Hepatocyte (in vitro differentiated cells): ENCODE results near the gene STAU1. TPM values are rescaled to one million over a fixed set of nuclear protein-coding genes. Genes with fewer than 3 reads are reported as not detected.

Experiments
- DNase-seq: peaks from one replicate; pipeline ENCODE4 v3.0.0-alpha.2; 2016; ENCODE audit warnings: low spot score
- H2AFZ ChIP-seq: fragments of 200-600 bp; sonication (generic); 2 replicates; pipeline ENCODE4 v1.6.0; 2016; ENCODE audit warnings: antibody characterized with exemption, mild to moderate bottlenecking
- H3K27ac ChIP-seq: fragments of 200-600 bp; sonication (generic); 2 replicates; pipeline ENCODE4 v1.5.1; 2016; ENCODE audit warnings: mild to moderate bottlenecking
- H3K27me3 ChIP-seq: fragments of 200-600 bp; sonication (generic); 2 replicates; pipeline ENCODE4 v1.6.1; 2016
- H3K36me3 ChIP-seq: fragments of 200-600 bp; sonication (generic); replicated peaks from 2 replicates; pipeline ENCODE4 v1.5.1; 2016; ENCODE audit warnings: low read depth; ENCODE audit not compliant: insufficient read depth
- H3K4me1 ChIP-seq: fragments of 200-600 bp; sonication (generic); 2 replicates; pipeline ENCODE4 v1.5.1; 2016; ENCODE audit warnings: mild to moderate bottlenecking, moderate library complexity; ENCODE audit not compliant: insufficient read depth
- H3K4me2 ChIP-seq: fragments of 200-600 bp; sonication (generic); 2 replicates; pipeline ENCODE4 v1.6.0; 2016
- H3K4me3 ChIP-seq: fragments of 200-600 bp; sonication (generic); 2 replicates; pipeline ENCODE4 v1.5.1; 2016; ENCODE audit warnings: mild to moderate bottlenecking
- H3K79me2 ChIP-seq: fragments of 200-600 bp; sonication (generic); 2 replicates; pipeline ENCODE4 v1.6.0; 2017; ENCODE audit warnings: mild to moderate bottlenecking
- H3K9me2 ChIP-seq: fragments of 200-600 bp; sonication (generic); replicated peaks from 2 replicates; pipeline ENCODE4 v1.6.0; 2017; ENCODE audit warnings: mild to moderate bottlenecking; ENCODE audit not compliant: insufficient read depth
- H3K9me3 ChIP-seq: fragments of 200-600 bp; sonication (generic); 2 replicates; pipeline ENCODE4 v1.5.1; 2016; ENCODE audit warnings: low read depth, mild to moderate bottlenecking
- H4K20me1 ChIP-seq: fragments of 200-600 bp; sonication (generic); 2 replicates; pipeline ENCODE4 v1.6.0; 2016; ENCODE audit warnings: mild to moderate bottlenecking; ENCODE audit not compliant: insufficient read depth, poor library complexity, severe bottlenecking
- EZH2 ChIP-seq: fragments of 200-600 bp; sonication (generic); IDR thresholded peaks from 2 replicates; pipeline ENCODE4 v1.6.1; 2016; ENCODE audit warnings: antibody characterized with exemption, mild to moderate bottlenecking, borderline replicate concordance
- EZH2phosphoT487 ChIP-seq: fragments of 200-600 bp; sonication (generic); IDR thresholded peaks from one replicate; pipeline ENCODE4 v1.6.1; 2018; ENCODE audit warnings: antibody characterized with exemption, mild to moderate bottlenecking, low read depth, moderate library complexity; ENCODE audit not compliant: unreplicated experiment, severe bottlenecking
- WGBS: methylation state at CpG from one replicate; pipeline ENCODE4 v1.1.6; 2016; ENCODE audit warnings: low lambda C conversion rate; ENCODE audit errors: missing lambda C conversion rate; 5-methylcytosine and 5-hydroxymethylcytosine counted together
- polyA plus RNA-seq: library from polyadenylated mRNA; unstranded; fragments of >200 nt; fragmentation: Nextera tagmentation; extraction: Ambion mirVana; gene quantifications from 2 replicates; pipeline ENCODE4 v1.2.1, GENCODE V29; 2016
- total RNA-seq: library from RNA; depleted of rRNA; stranded (reverse); fragments of >200 nt; gene quantifications from 2 replicates; pipeline ENCODE4 v1.2.3, GENCODE V29; 2014
- TF ChIP-seq, protein P1 (sequence below): fragments of 200-600 bp; sonication (generic); IDR thresholded peaks from 2 replicates; pipeline ENCODE4 v1.5.1; 2016; ENCODE audit warnings: antibody characterized with exemption, mild to moderate bottlenecking; ENCODE audit not compliant: poor library complexity

STAU1 gene
- total and polyA plus RNA-seq, 2 experiments from 2014 or later: 72.9 to 84.5 TPM

- H3K79me2 ChIP-seq: peaks cover 82% of the 10 kb centered on the region
- no peak overlapping the region for H3K4me2 ChIP-seq
- no peak overlapping the region for H2AFZ ChIP-seq
- 88% methylated on average over 5 of the region's 5 CpGs for WGBS
- no peaks in the 10 kb centered on the region for H3K27me3 ChIP-seq
- H3K4me1 ChIP-seq: no peaks in the 10 kb centered on the region
- H4K20me1 ChIP-seq: peaks cover 18% of the 10 kb centered on the region
- no peaks in the 10 kb centered on the region for H3K9me3 ChIP-seq
- H3K36me3 ChIP-seq: no peaks in the 10 kb centered on the region
- TF ChIP-seq EZH2phosphoT487: no peak
- TF ChIP-seq, protein P1, sequence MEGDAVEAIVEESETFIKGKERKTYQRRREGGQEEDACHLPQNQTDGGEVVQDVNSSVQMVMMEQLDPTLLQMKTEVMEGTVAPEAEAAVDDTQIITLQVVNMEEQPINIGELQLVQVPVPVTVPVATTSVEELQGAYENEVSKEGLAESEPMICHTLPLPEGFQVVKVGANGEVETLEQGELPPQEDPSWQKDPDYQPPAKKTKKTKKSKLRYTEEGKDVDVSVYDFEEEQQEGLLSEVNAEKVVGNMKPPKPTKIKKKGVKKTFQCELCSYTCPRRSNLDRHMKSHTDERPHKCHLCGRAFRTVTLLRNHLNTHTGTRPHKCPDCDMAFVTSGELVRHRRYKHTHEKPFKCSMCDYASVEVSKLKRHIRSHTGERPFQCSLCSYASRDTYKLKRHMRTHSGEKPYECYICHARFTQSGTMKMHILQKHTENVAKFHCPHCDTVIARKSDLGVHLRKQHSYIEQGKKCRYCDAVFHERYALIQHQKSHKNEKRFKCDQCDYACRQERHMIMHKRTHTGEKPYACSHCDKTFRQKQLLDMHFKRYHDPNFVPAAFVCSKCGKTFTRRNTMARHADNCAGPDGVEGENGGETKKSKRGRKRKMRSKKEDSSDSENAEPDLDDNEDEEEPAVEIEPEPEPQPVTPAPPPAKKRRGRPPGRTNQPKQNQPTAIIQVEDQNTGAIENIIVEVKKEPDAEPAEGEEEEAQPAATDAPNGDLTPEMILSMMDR: no peak
- no peak for TF ChIP-seq EZH2
- no peak for DNase-seq
- no peaks in the 10 kb centered on the region for H3K9me2 ChIP-seq
- peak overlapping the region; percentile 20 for H3K27ac ChIP-seq
- H3K4me3 ChIP-seq: no peak overlapping the region
Observed at GRCh38 chr20:49146442-49147225, 41.5 kb downstream of the STAU1 start.

DNA sequence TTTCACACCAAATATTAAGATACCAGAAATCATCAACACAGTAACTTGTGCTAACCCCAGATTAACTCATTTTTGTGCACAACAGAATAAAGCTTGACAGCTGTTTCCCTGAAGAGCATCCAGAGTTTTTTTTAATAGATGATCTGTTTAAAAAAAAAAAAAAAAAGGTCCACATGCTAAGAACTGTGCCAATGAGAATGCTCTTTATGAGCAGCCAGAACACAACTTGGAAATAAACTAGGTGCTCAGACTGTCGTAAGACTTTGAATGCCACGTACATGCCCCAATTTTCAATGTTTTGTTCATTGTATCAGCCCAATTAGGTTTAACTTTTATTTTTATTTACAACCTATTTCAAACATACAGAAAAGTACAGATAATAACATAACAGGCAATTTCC, 47.3 kb downstream of the STAU1 start:
- Histone ChIP-seq H3K9me3 (no peaks in the 10 kb centered on the region), H3K4me2 (no peak overlapping the region), H3K79me2 (peaks cover 51% of the 10 kb centered on the region), H3K27me3 (no peaks in the 10 kb centered on the region), H2AFZ (no peak overlapping the region), H4K20me1 (no peaks in the 10 kb centered on the region), H3K4me1 (no peaks in the 10 kb centered on the region), H3K36me3 (no peaks in the 10 kb centered on the region), H3K4me3 (no peak overlapping the region), H3K27ac (no peak overlapping the region), H3K9me2 (no peaks in the 10 kb centered on the region)
- WGBS: 73% methylated on average over 2 of the region's 2 CpGs
- no peak for TF ChIP-seq EZH2
- TF ChIP-seq, protein P1: no peak
- TF ChIP-seq EZH2phosphoT487: no peak
- DNase-seq: no peak

DNA sequence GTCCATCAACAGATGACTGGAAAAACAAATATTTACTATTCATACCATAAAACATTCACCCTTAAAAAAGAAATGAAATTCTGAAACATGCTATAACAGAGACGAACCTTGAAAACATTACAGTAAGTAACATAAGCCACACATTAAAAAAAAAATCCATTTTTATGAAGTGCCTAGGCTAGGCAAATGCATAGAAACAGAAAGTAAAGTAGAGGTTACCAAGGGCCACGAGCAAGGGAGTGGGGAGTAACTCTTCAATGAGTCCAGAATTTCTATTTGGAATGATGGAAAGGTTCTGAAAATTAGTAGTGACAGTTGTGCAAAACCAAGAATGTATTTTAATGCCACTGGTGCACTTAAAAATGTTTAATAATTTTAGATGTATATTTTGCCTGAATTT, 47.7 kb downstream of the STAU1 start:
- Histone ChIP-seq H3K4me1 (no peaks in the 10 kb centered on the region), H3K36me3 (no peaks in the 10 kb centered on the region), H3K79me2 (peaks cover 49% of the 10 kb centered on the region), H2AFZ (no peak overlapping the region), H3K27me3 (no peaks in the 10 kb centered on the region), H3K9me3 (no peaks in the 10 kb centered on the region), H3K4me2 (no peak overlapping the region), H4K20me1 (no peaks in the 10 kb centered on the region), H3K4me3 (no peak overlapping the region), H3K27ac (no peak overlapping the region), H3K9me2 (no peaks in the 10 kb centered on the region)
- 90% methylated on average over 2 of the region's 2 CpGs for WGBS
- no peak for DNase-seq
- TF ChIP-seq, protein P1: no peak
- TF ChIP-seq EZH2: no peak
